ENCODE results near the gene NFXL1. TPM values are rescaled to one million over a fixed set of nuclear protein-coding genes. Genes with fewer than 3 reads are reported as not detected.

The NFXL1 gene
- total RNA-seq, 1 experiment from 2014 or later: 15.7 TPM

DNA sequence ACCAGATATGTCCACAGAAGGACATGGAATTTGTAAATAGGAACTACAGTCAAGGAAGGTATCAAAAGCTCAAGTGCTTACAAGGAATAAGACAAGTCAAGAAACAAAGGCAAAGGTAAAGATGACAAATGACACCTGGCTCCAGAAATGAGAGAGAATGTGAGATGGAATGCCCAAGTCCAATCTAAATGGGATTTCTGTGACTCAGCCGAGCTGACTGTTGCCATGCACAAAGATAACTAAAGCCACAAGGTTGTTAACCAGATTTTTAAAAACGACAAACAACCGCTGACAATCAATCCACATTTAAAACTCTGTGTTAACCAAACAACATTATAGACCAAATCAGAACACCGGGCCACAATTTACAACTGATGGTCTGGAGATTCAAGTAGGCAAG is 1.1 kb downstream of the NFXL1 start:
- peak in 1 of 2 experiments; percentile 45 for DNase-seq
- CTCF ChIA-PET: no interaction called here
- TF ChIP-seq EZH2 (IDR thresholded peaks at IDR 0.05; ENCODE audit: low read depth) (no peak), CTCF (conservative IDR thresholded peaks at IDR 0.05) (no peak)
- no peaks in the 10 kb centered on the region for H3K9me2 ChIP-seq (ENCODE audit: insufficient read depth)
- H3K27me3 ChIP-seq (ENCODE audit: insufficient read depth, low read depth): no peaks in the 10 kb centered on the region
- peak overlapping the region; percentile 84 for H3K27ac ChIP-seq
- H4K20me1 ChIP-seq (ENCODE audit: insufficient read depth): peaks cover 9% of the 10 kb centered on the region; the same call in 1 of the 2 replicates
- H2AFZ ChIP-seq: peak overlapping the region; percentile 99
- no TSS peak for BruUV-seq (replicated peaks)
- no peaks in the 10 kb centered on the region for H3K9me3 ChIP-seq (ENCODE audit: insufficient read depth, low read depth)
- H3K79me2 ChIP-seq (ENCODE audit: low read depth): peaks cover 45% of the 10 kb centered on the region
- H3F3A ChIP-seq (ENCODE audit: insufficient read depth, low read depth): no peaks in the 10 kb centered on the region
- POLR2A ChIA-PET (ENCODE audit: unreplicated experiment): interaction anchor here (0.6 kb wide), 1 partner anchor 218 kb away, joined by 3 read pairs; no protein-coding TSS in a partner anchor
- H3K36me3 ChIP-seq (ENCODE audit: low read depth): peaks cover 23% of the 10 kb centered on the region
- H3K4me2 ChIP-seq: peak overlapping the region; percentile 79
- peaks cover 17% of the 10 kb centered on the region for H3K4me1 ChIP-seq (replicated peaks; ENCODE audit: insufficient read depth)
- peak overlapping the region; percentile 80 for H3K4me3 ChIP-seq
- intact Hi-C loops (cut with micrococcal nuclease; ENCODE audit: unreplicated experiment): loop anchor here (5.0 to 10.0 kb wide), 3 partner anchors 169 to 354 kb away; partner anchors contain the start of gene TEC

DNA sequence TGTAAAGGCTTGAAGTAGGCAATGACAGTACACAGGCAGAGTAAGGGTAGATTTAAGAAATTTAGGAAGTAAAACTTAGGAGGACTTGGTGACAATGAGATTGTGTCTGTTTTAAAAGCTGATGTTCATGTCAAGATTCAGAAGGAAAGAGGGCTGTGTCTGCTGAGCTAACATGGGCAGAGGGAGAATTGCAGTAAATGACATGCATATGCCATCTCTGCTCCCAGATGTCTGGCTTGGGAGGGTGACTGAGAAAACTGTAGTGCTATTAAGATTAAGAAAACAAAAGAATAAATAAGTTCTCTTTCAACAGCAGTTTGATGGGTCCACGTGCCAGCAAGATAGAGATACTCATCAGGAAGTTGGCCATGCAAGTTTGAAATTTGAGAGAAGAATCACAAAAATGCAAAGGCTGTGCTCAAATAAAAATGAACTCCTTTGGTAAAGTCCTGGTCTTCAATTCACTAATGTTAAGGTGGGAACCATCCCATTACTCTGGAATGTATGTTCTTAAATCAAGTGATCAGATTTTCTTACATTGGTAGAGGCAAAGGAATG is 7.2 kb downstream of the NFXL1 start:
- no peaks in the 10 kb centered on the region for H3K9me3 ChIP-seq (ENCODE audit: insufficient read depth, low read depth)
- no TSS peak for BruUV-seq (replicated peaks)
- peaks cover 10% of the 10 kb centered on the region for H3K4me1 ChIP-seq (replicated peaks; ENCODE audit: insufficient read depth)
- 0 out of 2 replicates have a peak, but pooled peaks cover 2% of the 10 kb centered on the region for H3F3A ChIP-seq (ENCODE audit: insufficient read depth, low read depth)
- H3K27ac ChIP-seq: no peak overlapping the region
- H3K9me2 ChIP-seq (ENCODE audit: insufficient read depth): no peaks in the 10 kb centered on the region
- no peaks in the 10 kb centered on the region for H3K27me3 ChIP-seq (ENCODE audit: insufficient read depth, low read depth)
- POLR2A ChIA-PET (ENCODE audit: unreplicated experiment): no interaction called here
- DNase-seq: no peak
- intact Hi-C loops (cut with micrococcal nuclease; ENCODE audit: unreplicated experiment): no loop called here
- no peak overlapping the region for H2AFZ ChIP-seq
- peaks cover 36% of the 10 kb centered on the region for H3K79me2 ChIP-seq (ENCODE audit: low read depth)
- peaks cover 33% of the 10 kb centered on the region for H4K20me1 ChIP-seq (ENCODE audit: insufficient read depth)
- CTCF ChIA-PET: no interaction called here
- H3K36me3 ChIP-seq (ENCODE audit: low read depth): peaks cover 43% of the 10 kb centered on the region
- H3K4me3 ChIP-seq: no peak overlapping the region
- TF ChIP-seq CTCF (conservative IDR thresholded peaks at IDR 0.05) (no peak), EZH2 (IDR thresholded peaks at IDR 0.05; ENCODE audit: low read depth) (no peak)
- no peak overlapping the region for H3K4me2 ChIP-seq

- Histone ChIP-seq H3F3A (ENCODE audit: insufficient read depth, low read depth) (0 out of 2 replicates have a peak, but pooled peaks cover 4% of the 10 kb centered on the region), H3K4me2 (no peak overlapping the region), H3K9me2 (ENCODE audit: insufficient read depth) (no peaks in the 10 kb centered on the region), H3K4me1 (replicated peaks; ENCODE audit: insufficient read depth) (no peaks in the 10 kb centered on the region), H2AFZ (no peak overlapping the region), H4K20me1 (ENCODE audit: insufficient read depth) (peaks cover 11% of the 10 kb centered on the region; the same call in 1 of the 2 replicates), H3K79me2 (ENCODE audit: low read depth) (no peaks in the 10 kb centered on the region), H3K36me3 (ENCODE audit: low read depth) (peaks cover 53% of the 10 kb centered on the region), H3K27ac (no peak overlapping the region), H3K9me3 (ENCODE audit: insufficient read depth, low read depth) (no peaks in the 10 kb centered on the region), H3K4me3 (no peak overlapping the region), H3K27me3 (ENCODE audit: insufficient read depth, low read depth) (no peaks in the 10 kb centered on the region)
- ChIA-PET POLR2A (ENCODE audit: unreplicated experiment) (no interaction called here), CTCF (no interaction called here)
- TF ChIP-seq EZH2 (IDR thresholded peaks at IDR 0.05; ENCODE audit: low read depth) (no peak), CTCF (conservative IDR thresholded peaks at IDR 0.05) (no peak)
- BruUV-seq (replicated peaks): no TSS peak
- intact Hi-C loops (cut with micrococcal nuclease; ENCODE audit: unreplicated experiment): no loop called here
- DNase-seq: no peak
These were observed 14.7 kb downstream of the NFXL1 start for GRCh38 chr4:47899639-47900038.

Measured in PC-9 (cell line).